GM21786 (cell line): Measurements from ENCODE around the gene CD46.

ENCODE experiments used
- ATAC-seq: cut with Tn5 transposase; IDR thresholded peaks from one replicate; pipeline ENCODE4 v1.9.1; 2021; ENCODE audit not compliant: unreplicated experiment

Gene CD46

GRCh38 chr1:207813512-207813881, 61.6 kb downstream of the CD46 start:
- no peak for ATAC-seq

GRCh38 chr1:207813946-207814345, 62.1 kb downstream of the CD46 start:
- no peak for ATAC-seq

- no peak for ATAC-seq
These were observed 62.6 kb downstream of the CD46 start for GRCh38 chr1:207814469-207814868.

- no peak for ATAC-seq
These were observed 63.6 kb downstream of the CD46 start for GRCh38 chr1:207815466-207815865.

- ATAC-seq: no peak
These were observed 64.0 kb downstream of the CD46 start for GRCh38 chr1:207815913-207816291.

GRCh38 chr1:207817166-207817565, 65.3 kb downstream of the CD46 start:
- no peak for ATAC-seq

GRCh38 chr1:207817778-207818751, 66.2 kb downstream of the CD46 start:
- ATAC-seq: no peak

- ATAC-seq: no peak
These were observed 67.2 kb downstream of the CD46 start for GRCh38 chr1:207818971-207819451.

GRCh38 chr1:207820568-207821463, 69.0 kb downstream of the CD46 start:
- ATAC-seq: no peak

GRCh38 chr1:207821464-207822045, 69.7 kb downstream of the CD46 start:
- ATAC-seq: no peak

GRCh38 chr1:207822124-207822601, 70.3 kb downstream of the CD46 start:
- peak; percentile 34 for ATAC-seq

GRCh38 chr1:207822602-207823451, 71.0 kb downstream of the CD46 start:
- peak; percentile 59 for ATAC-seq

GRCh38 chr1:207823531-207823879, 71.7 kb downstream of the CD46 start:
- no peak for ATAC-seq

GRCh38 chr1:207823880-207824566, 72.2 kb downstream of the CD46 start:
- ATAC-seq: no peak

GRCh38 chr1:207824691-207825408, 73.0 kb downstream of the CD46 start:
- no peak for ATAC-seq

GRCh38 chr1:207825409-207825695, 73.5 kb downstream of the CD46 start:
- no peak for ATAC-seq

- ATAC-seq: peak; percentile 69
These were observed 74.1 kb downstream of the CD46 start for GRCh38 chr1:207825719-207826556.
